Measurements from ENCODE around the gene ZBTB32. TPM values are rescaled to one million over a fixed set of nuclear protein-coding genes. Genes with fewer than 3 reads are reported as not detected.

The ZBTB32 gene
- polyA plus RNA-seq, 2 of the 4 experiments (the other 2 are of a cell fraction): not detected

GRCh38 chr19:35748106-35749020 is 44.0 kb downstream of the ZBTB32 start, which contains the start of gene LIN37:
Gene LIN37 (plus strand): TSS chr19:35748576. CDS start chr19:35748725, 149 bp downstream.
- DNase-seq (ENCODE audit: low read depth in 1 of 2, low spot score in 1 of 2): peak; percentile 100
- Histone ChIP-seq H3K9me3 (no peaks in the 10 kb centered on the region), H3K4me3 (peak within 1 kb of the TSS; percentile 75), H3K27ac (peak within 1 kb of the TSS; percentile 76 to 87), H3K4me2 (peak within 1 kb of the TSS; percentile 94), H3K4me1 (peaks cover 28% of the 10 kb centered on the region)
- ATAC-seq: peak; percentile 75 to 86
- 2% methylated on average over 45 of the region's 45 CpGs for WGBS (ENCODE audit: missing lambda C conversion rate)
- POLR2A ChIA-PET: interaction anchor here (0.6 to 1.6 kb wide), 23 partner anchors 8 to 913 kb away, joined by 3 to 35 read pairs (median 4); partner anchors contain the start of genes APLP1, COX6B1, HSPB6 and POLR2I
- FAIRE-seq: peak; percentile 100
- CTCF ChIA-PET: interaction anchor here (0.8 to 2.1 kb wide), 13 partner anchors 9 to 238 kb away, joined by 3 to 8 read pairs (median 3); partner anchors contain the start of gene HSPB6
- TF ChIP-seq POLR2AphosphoS2 (conservative IDR thresholded peaks at IDR 0.05; ENCODE audit: low read length) (0 out of 2 replicates have a peak, but pooled peaks have one; percentile 55), CHD2 (IDR thresholded peaks at IDR 0.05; ENCODE audit: low read length, partially characterized antibody) (peak; percentile 98), TFCP2L1 (CRISPR knock-in tag; IDR thresholded peaks at IDR 0.05) (no peak), RCOR1 (IDR thresholded peaks at IDR 0.05; ENCODE audit: low read depth, low read length) (no peak), HMGXB4 (CRISPR knock-in tag; IDR thresholded peaks at IDR 0.05; ENCODE audit: borderline replicate concordance) (no peak), ZFP36 (IDR thresholded peaks at IDR 0.05; ENCODE audit: borderline replicate concordance, partially characterized antibody) (no peak), ESRRA (IDR thresholded peaks at IDR 0.05; ENCODE audit: borderline replicate concordance, low read length) (no peak), CTCF (IDR thresholded peaks at IDR 0.05) (no peak), CHD4 (IDR thresholded peaks at IDR 0.05; ENCODE audit: borderline replicate concordance) (no peak), EHF (CRISPR knock-in tag; IDR thresholded peaks at IDR 0.05) (no peak), EHMT2 (IDR thresholded peaks at IDR 0.05; ENCODE audit: low read depth) (no peak), ZNF302 (CRISPR knock-in tag; IDR thresholded peaks at IDR 0.05) (no peak), BHLHE40 (IDR thresholded peaks at IDR 0.05; ENCODE audit: low read depth, low read length) (no peak), RFX5 (IDR thresholded peaks at IDR 0.05) (peak; percentile 36; the same call in 1 of the 2 replicates), PHF8 (IDR thresholded peaks at IDR 0.05; ENCODE audit: borderline replicate concordance, low read depth) (peak; percentile 95), NFE2L2 (conservative IDR thresholded peaks at IDR 0.05; ENCODE audit: low read length) (no peak), MAZ (IDR thresholded peaks at IDR 0.05; ENCODE audit: borderline replicate concordance, low read depth, low read length) (no peak), HOXA7 (CRISPR knock-in tag; IDR thresholded peaks at IDR 0.05) (no peak), POLR2A (IDR thresholded peaks at IDR 0.05; ENCODE audit: low read length) (peak; percentile 88), ZSCAN20 (CRISPR knock-in tag; IDR thresholded peaks at IDR 0.05) (no peak), NR3C1 (IDR thresholded peaks at IDR 0.05) (no peak), FOSB (CRISPR knock-in tag; IDR thresholded peaks at IDR 0.05) (no peak), USF2 (IDR thresholded peaks at IDR 0.05) (0 out of 2 replicates have a peak, but pooled peaks have one; percentile 41), TP53 (CRISPR knock-in tag; IDR thresholded peaks at IDR 0.05) (peak; percentile 92), HEYL (CRISPR knock-in tag; IDR thresholded peaks at IDR 0.05) (no peak), MAFK (IDR thresholded peaks at IDR 0.05; ENCODE audit: partially characterized antibody) (no peak), CBX2 (IDR thresholded peaks at IDR 0.05; ENCODE audit: borderline replicate concordance, low read depth) (no peak), SMC3 (IDR thresholded peaks at IDR 0.05) (no peak), RARB (CRISPR knock-in tag; IDR thresholded peaks at IDR 0.05) (no peak)
- TF ChIP-seq, protein P1, sequence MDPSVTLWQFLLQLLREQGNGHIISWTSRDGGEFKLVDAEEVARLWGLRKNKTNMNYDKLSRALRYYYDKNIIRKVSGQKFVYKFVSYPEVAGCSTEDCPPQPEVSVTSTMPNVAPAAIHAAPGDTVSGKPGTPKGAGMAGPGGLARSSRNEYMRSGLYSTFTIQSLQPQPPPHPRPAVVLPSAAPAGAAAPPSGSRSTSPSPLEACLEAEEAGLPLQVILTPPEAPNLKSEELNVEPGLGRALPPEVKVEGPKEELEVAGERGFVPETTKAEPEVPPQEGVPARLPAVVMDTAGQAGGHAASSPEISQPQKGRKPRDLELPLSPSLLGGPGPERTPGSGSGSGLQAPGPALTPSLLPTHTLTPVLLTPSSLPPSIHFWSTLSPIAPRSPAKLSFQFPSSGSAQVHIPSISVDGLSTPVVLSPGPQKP (IDR thresholded peaks at IDR 0.05; ENCODE audit: low read depth, low read length): no peak
- TF ChIP-seq, protein P2, sequence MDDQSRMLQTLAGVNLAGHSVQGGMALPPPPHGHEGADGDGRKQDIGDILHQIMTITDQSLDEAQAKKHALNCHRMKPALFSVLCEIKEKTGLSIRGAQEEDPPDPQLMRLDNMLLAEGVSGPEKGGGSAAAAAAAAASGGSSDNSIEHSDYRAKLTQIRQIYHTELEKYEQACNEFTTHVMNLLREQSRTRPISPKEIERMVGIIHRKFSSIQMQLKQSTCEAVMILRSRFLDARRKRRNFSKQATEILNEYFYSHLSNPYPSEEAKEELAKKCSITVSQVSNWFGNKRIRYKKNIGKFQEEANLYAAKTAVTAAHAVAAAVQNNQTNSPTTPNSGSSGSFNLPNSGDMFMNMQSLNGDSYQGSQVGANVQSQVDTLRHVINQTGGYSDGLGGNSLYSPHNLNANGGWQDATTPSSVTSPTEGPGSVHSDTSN (IDR thresholded peaks at IDR 0.05): peak; percentile 100
- TF ChIP-seq, protein P3, sequence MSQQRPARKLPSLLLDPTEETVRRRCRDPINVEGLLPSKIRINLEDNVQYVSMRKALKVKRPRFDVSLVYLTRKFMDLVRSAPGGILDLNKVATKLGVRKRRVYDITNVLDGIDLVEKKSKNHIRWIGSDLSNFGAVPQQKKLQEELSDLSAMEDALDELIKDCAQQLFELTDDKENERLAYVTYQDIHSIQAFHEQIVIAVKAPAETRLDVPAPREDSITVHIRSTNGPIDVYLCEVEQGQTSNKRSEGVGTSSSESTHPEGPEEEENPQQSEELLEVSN (IDR thresholded peaks at IDR 0.05; ENCODE audit: borderline replicate concordance, low read depth): no peak
- TF ChIP-seq, protein P4, sequence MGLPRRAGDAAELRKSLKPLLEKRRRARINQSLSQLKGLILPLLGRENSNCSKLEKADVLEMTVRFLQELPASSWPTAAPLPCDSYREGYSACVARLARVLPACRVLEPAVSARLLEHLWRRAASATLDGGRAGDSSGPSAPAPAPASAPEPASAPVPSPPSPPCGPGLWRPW (IDR thresholded peaks at IDR 0.05): no peak
